ENCODE measurements around the gene ERCC1.

GRCh38 chr19:45402298-45403061, 21.2 kb downstream of the ERCC1 start:
- TF ChIP-seq MAX (IDR thresholded peaks at IDR 0.05) (no peak), RAD21 (IDR thresholded peaks at IDR 0.05; ENCODE audit: low read depth) (no peak), REST (IDR thresholded peaks at IDR 0.05; ENCODE audit: low read depth) (no peak)
